ENCODE results near the gene DLX2. TPM values are rescaled to one million over a fixed set of nuclear protein-coding genes. Genes with fewer than 3 reads are reported as not detected.
"Not testable (repeated sequence)": the region's sequence is repeated elsewhere in the genome, so short reads cannot be mapped to it uniquely, and the experiment has no call there.

Gene DLX2
- total RNA-seq, 1 experiment from 2014 or later, result 0.97 TPM

- Histone ChIP-seq H3K4me1 (ENCODE audit: low read length) (peaks cover 36% of the 10 kb centered on the region), H3K9me3 (ENCODE audit: low read length) (no peaks in the 10 kb centered on the region), H3K79me2 (ENCODE audit: low read length) (no peaks in the 10 kb centered on the region), H3K27ac (ENCODE audit: low read length) (peak overlapping the region; percentile 64), H3K9ac (ENCODE audit: low read length) (peak overlapping the region; percentile 25), H3K27me3 (ENCODE audit: low read length) (no peaks in the 10 kb centered on the region), H3K36me3 (ENCODE audit: insufficient read depth, low read length) (no peaks in the 10 kb centered on the region), H3K9me2 (replicated peaks; ENCODE audit: insufficient read depth, low read length) (no peaks in the 10 kb centered on the region), H3K4me2 (ENCODE audit: low read depth, low read length, poor library complexity, severe bottlenecking) (peak overlapping the region; percentile 60), H3K4me3 (ENCODE audit: low read length) (peak overlapping the region; percentile 27; the same call in 1 of the 2 replicates), H2AFZ (ENCODE audit: low read length) (peak overlapping the region; percentile 76), H4K20me1 (ENCODE audit: insufficient read depth, low read depth, low read length) (no peaks in the 10 kb centered on the region)
- no peak for DNase-seq
These were observed 40.2 kb downstream of the DLX2 start for GRCh38 chr2:172062402-172063004.

GRCh38 chr2:172060118-172060517 is 42.6 kb downstream of the DLX2 start:
- not testable (repeated sequence) for H3K36me3 ChIP-seq (ENCODE audit: insufficient read depth, low read length); H3K9ac ChIP-seq (ENCODE audit: low read length); H3K4me3 ChIP-seq (ENCODE audit: low read length); H2AFZ ChIP-seq (ENCODE audit: low read length); H3K4me2 ChIP-seq (ENCODE audit: low read depth, low read length, poor library complexity, severe bottlenecking); H3K9me3 ChIP-seq (ENCODE audit: low read length); DNase-seq; H4K20me1 ChIP-seq (ENCODE audit: insufficient read depth, low read depth, low read length); H3K27me3 ChIP-seq (ENCODE audit: low read length); H3K27ac ChIP-seq (ENCODE audit: low read length); H3K79me2 ChIP-seq (ENCODE audit: low read length); H3K9me2 ChIP-seq (replicated peaks; ENCODE audit: insufficient read depth, low read length)
- peaks cover 37% of the 10 kb centered on the region for H3K4me1 ChIP-seq (ENCODE audit: low read length)

GRCh38 chr2:172058660-172059059 is 44.0 kb downstream of the DLX2 start:
- H3K9me3 ChIP-seq (ENCODE audit: low read length), result no peaks in the 10 kb centered on the region
- H3K9ac ChIP-seq (ENCODE audit: low read length), result no peak overlapping the region
- peaks cover 28% of the 10 kb centered on the region for H3K4me1 ChIP-seq (ENCODE audit: low read length)
- no peaks in the 10 kb centered on the region for H3K36me3 ChIP-seq (ENCODE audit: insufficient read depth, low read length)
- no peaks in the 10 kb centered on the region for H4K20me1 ChIP-seq (ENCODE audit: insufficient read depth, low read depth, low read length)
- H3K79me2 ChIP-seq (ENCODE audit: low read length), result no peaks in the 10 kb centered on the region
- no peak for DNase-seq
- H3K4me2 ChIP-seq (ENCODE audit: low read depth, low read length, poor library complexity, severe bottlenecking), result no peak overlapping the region
- no peak overlapping the region for H2AFZ ChIP-seq (ENCODE audit: low read length)
- no peaks in the 10 kb centered on the region for H3K27me3 ChIP-seq (ENCODE audit: low read length)
- no peak overlapping the region for H3K27ac ChIP-seq (ENCODE audit: low read length)
- H3K9me2 ChIP-seq (replicated peaks; ENCODE audit: insufficient read depth, low read length), result no peaks in the 10 kb centered on the region
- H3K4me3 ChIP-seq (ENCODE audit: low read length), result no peak overlapping the region

GRCh38 chr2:172056293-172056692 is 46.4 kb downstream of the DLX2 start:
- Histone ChIP-seq H4K20me1 (ENCODE audit: insufficient read depth, low read depth, low read length) (no peaks in the 10 kb centered on the region), H3K9me3 (ENCODE audit: low read length) (no peaks in the 10 kb centered on the region), H3K36me3 (ENCODE audit: insufficient read depth, low read length) (no peaks in the 10 kb centered on the region), H3K4me1 (ENCODE audit: low read length) (peaks cover 11% of the 10 kb centered on the region), H3K4me3 (ENCODE audit: low read length) (no peak overlapping the region), H3K27me3 (ENCODE audit: low read length) (no peaks in the 10 kb centered on the region), H3K27ac (ENCODE audit: low read length) (no peak overlapping the region), H3K4me2 (ENCODE audit: low read depth, low read length, poor library complexity, severe bottlenecking) (no peak overlapping the region), H3K79me2 (ENCODE audit: low read length) (no peaks in the 10 kb centered on the region), H2AFZ (ENCODE audit: low read length) (no peak overlapping the region), H3K9me2 (replicated peaks; ENCODE audit: insufficient read depth, low read length) (no peaks in the 10 kb centered on the region), H3K9ac (ENCODE audit: low read length) (no peak overlapping the region)
- no peak for DNase-seq

GRCh38 chr2:172053486-172053885 is 49.2 kb downstream of the DLX2 start:
- Histone ChIP-seq H3K4me2 (ENCODE audit: low read depth, low read length, poor library complexity, severe bottlenecking) (no peak overlapping the region), H3K36me3 (ENCODE audit: insufficient read depth, low read length) (no peaks in the 10 kb centered on the region), H4K20me1 (ENCODE audit: insufficient read depth, low read depth, low read length) (no peaks in the 10 kb centered on the region), H3K79me2 (ENCODE audit: low read length) (no peaks in the 10 kb centered on the region), H3K9me2 (replicated peaks; ENCODE audit: insufficient read depth, low read length) (no peaks in the 10 kb centered on the region), H3K9ac (ENCODE audit: low read length) (no peak overlapping the region), H3K9me3 (ENCODE audit: low read length) (no peaks in the 10 kb centered on the region), H3K4me3 (ENCODE audit: low read length) (no peak overlapping the region), H3K27me3 (ENCODE audit: low read length) (no peaks in the 10 kb centered on the region), H2AFZ (ENCODE audit: low read length) (no peak overlapping the region), H3K4me1 (ENCODE audit: low read length) (peaks cover 4% of the 10 kb centered on the region), H3K27ac (ENCODE audit: low read length) (no peak overlapping the region)
- DNase-seq, result no peak

GRCh38 chr2:172052000-172052983 is 50.4 kb downstream of the DLX2 start:
- Histone ChIP-seq H3K79me2 (ENCODE audit: low read length) (no peaks in the 10 kb centered on the region), H3K27ac (ENCODE audit: low read length) (no peak overlapping the region), H3K4me2 (ENCODE audit: low read depth, low read length, poor library complexity, severe bottlenecking) (no peak overlapping the region), H3K27me3 (ENCODE audit: low read length) (no peaks in the 10 kb centered on the region), H3K9me2 (replicated peaks; ENCODE audit: insufficient read depth, low read length) (no peaks in the 10 kb centered on the region), H2AFZ (ENCODE audit: low read length) (no peak overlapping the region), H3K9me3 (ENCODE audit: low read length) (no peaks in the 10 kb centered on the region), H4K20me1 (ENCODE audit: insufficient read depth, low read depth, low read length) (no peaks in the 10 kb centered on the region), H3K36me3 (ENCODE audit: insufficient read depth, low read length) (no peaks in the 10 kb centered on the region), H3K4me3 (ENCODE audit: low read length) (no peak overlapping the region), H3K9ac (ENCODE audit: low read length) (no peak overlapping the region), H3K4me1 (ENCODE audit: low read length) (peaks cover 4% of the 10 kb centered on the region)
- DNase-seq, result no peak

- no peaks in the 10 kb centered on the region for H3K79me2 ChIP-seq (ENCODE audit: low read length)
- H3K36me3 ChIP-seq (ENCODE audit: insufficient read depth, low read length), result no peaks in the 10 kb centered on the region
- H3K4me1 ChIP-seq (ENCODE audit: low read length), result peaks cover 4% of the 10 kb centered on the region
- H2AFZ ChIP-seq (ENCODE audit: low read length), result no peak overlapping the region
- no peaks in the 10 kb centered on the region for H3K9me3 ChIP-seq (ENCODE audit: low read length)
- H3K9ac ChIP-seq (ENCODE audit: low read length), result no peak overlapping the region
- H3K27me3 ChIP-seq (ENCODE audit: low read length), result no peaks in the 10 kb centered on the region
- DNase-seq, result no peak
- no peak overlapping the region for H3K27ac ChIP-seq (ENCODE audit: low read length)
- no peaks in the 10 kb centered on the region for H3K9me2 ChIP-seq (replicated peaks; ENCODE audit: insufficient read depth, low read length)
- H4K20me1 ChIP-seq (ENCODE audit: insufficient read depth, low read depth, low read length), result no peaks in the 10 kb centered on the region
- H3K4me3 ChIP-seq (ENCODE audit: low read length), result no peak overlapping the region
- H3K4me2 ChIP-seq (ENCODE audit: low read depth, low read length, poor library complexity, severe bottlenecking), result no peak overlapping the region
These were observed 52.1 kb downstream of the DLX2 start for GRCh38 chr2:172050479-172051125.

- Histone ChIP-seq H2AFZ (ENCODE audit: low read length) (no peak overlapping the region), H3K4me2 (ENCODE audit: low read depth, low read length, poor library complexity, severe bottlenecking) (no peak overlapping the region), H3K27me3 (ENCODE audit: low read length) (no peaks in the 10 kb centered on the region), H3K36me3 (ENCODE audit: insufficient read depth, low read length) (no peaks in the 10 kb centered on the region), H4K20me1 (ENCODE audit: insufficient read depth, low read depth, low read length) (no peaks in the 10 kb centered on the region), H3K79me2 (ENCODE audit: low read length) (no peaks in the 10 kb centered on the region), H3K4me1 (ENCODE audit: low read length) (no peaks in the 10 kb centered on the region), H3K9ac (ENCODE audit: low read length) (no peak overlapping the region), H3K9me2 (replicated peaks; ENCODE audit: insufficient read depth, low read length) (no peaks in the 10 kb centered on the region), H3K9me3 (ENCODE audit: low read length) (no peaks in the 10 kb centered on the region), H3K4me3 (ENCODE audit: low read length) (no peak overlapping the region), H3K27ac (ENCODE audit: low read length) (no peak overlapping the region)
- DNase-seq, result no peak
These were observed 53.1 kb downstream of the DLX2 start for GRCh38 chr2:172049567-172050120.
